BE2C (cell line): ENCODE measurements around the gene HLA-DRB1.
"Not testable (repeated sequence)": the region's sequence is repeated elsewhere in the genome, so short reads cannot be mapped to it uniquely, and the experiment has no call there.

Experiments used
- DNase-seq: peaks from one replicate; pipeline ENCODE4 v3.0.0-alpha.2; 2020
- H3K27me3 ChIP-seq: fragments of 250-450 bp; sonication (Bioruptor Pico); 2 replicates; pipeline ENCODE4 v1.5.1; 2020; ENCODE audit warnings: mild to moderate bottlenecking
- H3K36me3 ChIP-seq: fragments of 250-450 bp; sonication (Bioruptor Pico); 2 replicates; pipeline ENCODE4 v1.5.1; 2020; ENCODE audit warnings: mild to moderate bottlenecking
- H3K4me1 ChIP-seq: fragments of 250-450 bp; sonication (Bioruptor Pico); 2 replicates; pipeline ENCODE4 v1.5.1; 2020
- H3K4me3 ChIP-seq: 2 replicates; pipeline ENCODE4 v1.5.1; 2011; ENCODE audit warnings: low read depth, low read length
- H3K9me3 ChIP-seq: fragments of 250-450 bp; sonication (Bioruptor Pico); 2 replicates; pipeline ENCODE4 v1.5.1; 2020
- TF ChIP-seq, protein P1 (sequence below): IDR thresholded peaks from 2 replicates; pipeline ENCODE4 v1.5.1; 2012; ENCODE audit warnings: mild to moderate bottlenecking, low read depth, low read length

HLA-DRB1 gene

DNA sequence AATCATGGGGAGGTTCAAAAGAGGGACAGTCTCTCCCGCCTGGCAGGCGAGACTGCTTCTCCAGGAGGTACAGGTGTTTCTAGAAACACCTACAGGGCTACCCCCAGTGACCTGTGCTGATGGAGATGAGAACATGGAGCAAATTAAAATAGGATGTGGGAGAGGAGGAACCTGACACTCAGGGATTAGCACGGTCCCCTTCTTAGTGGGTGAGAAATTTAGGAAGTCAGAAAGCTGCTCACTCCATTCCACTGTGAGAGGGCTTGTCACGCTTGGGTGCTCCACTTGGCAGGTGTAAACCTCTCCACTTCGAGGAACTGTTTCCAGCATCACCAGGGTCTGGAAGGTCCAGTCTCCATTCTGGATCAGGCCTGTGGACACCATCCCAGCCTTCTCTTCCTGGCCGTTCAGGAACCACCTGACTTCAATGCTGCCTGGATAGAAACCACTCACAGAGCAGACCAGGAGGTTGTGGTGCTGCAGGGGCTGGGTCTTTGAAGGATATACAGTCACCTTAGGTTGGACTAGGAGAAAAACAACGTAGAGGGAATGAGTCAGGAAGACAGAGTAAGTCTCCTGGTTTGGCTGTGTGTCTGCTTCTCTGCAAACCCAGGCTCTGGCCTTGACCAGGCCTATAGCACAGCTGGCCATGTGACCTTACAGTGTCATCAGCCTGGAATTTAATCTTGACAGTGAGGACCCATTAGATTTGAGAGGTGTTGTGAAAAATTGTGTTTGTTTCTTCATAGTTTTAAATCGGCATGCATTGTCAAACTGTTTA is 8.1 kb downstream of the HLA-DRB1 start:
- peaks cover 18% of the 10 kb centered on the region for H3K27me3 ChIP-seq
- no peak overlapping the region for H3K4me3 ChIP-seq
- no peaks in the 10 kb centered on the region for H3K4me1 ChIP-seq
- no peak for DNase-seq
- H3K9me3 ChIP-seq, result no peaks in the 10 kb centered on the region
- H3K36me3 ChIP-seq, result no peaks in the 10 kb centered on the region
- TF ChIP-seq, protein P1, sequence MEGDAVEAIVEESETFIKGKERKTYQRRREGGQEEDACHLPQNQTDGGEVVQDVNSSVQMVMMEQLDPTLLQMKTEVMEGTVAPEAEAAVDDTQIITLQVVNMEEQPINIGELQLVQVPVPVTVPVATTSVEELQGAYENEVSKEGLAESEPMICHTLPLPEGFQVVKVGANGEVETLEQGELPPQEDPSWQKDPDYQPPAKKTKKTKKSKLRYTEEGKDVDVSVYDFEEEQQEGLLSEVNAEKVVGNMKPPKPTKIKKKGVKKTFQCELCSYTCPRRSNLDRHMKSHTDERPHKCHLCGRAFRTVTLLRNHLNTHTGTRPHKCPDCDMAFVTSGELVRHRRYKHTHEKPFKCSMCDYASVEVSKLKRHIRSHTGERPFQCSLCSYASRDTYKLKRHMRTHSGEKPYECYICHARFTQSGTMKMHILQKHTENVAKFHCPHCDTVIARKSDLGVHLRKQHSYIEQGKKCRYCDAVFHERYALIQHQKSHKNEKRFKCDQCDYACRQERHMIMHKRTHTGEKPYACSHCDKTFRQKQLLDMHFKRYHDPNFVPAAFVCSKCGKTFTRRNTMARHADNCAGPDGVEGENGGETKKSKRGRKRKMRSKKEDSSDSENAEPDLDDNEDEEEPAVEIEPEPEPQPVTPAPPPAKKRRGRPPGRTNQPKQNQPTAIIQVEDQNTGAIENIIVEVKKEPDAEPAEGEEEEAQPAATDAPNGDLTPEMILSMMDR, result no peak

DNA sequence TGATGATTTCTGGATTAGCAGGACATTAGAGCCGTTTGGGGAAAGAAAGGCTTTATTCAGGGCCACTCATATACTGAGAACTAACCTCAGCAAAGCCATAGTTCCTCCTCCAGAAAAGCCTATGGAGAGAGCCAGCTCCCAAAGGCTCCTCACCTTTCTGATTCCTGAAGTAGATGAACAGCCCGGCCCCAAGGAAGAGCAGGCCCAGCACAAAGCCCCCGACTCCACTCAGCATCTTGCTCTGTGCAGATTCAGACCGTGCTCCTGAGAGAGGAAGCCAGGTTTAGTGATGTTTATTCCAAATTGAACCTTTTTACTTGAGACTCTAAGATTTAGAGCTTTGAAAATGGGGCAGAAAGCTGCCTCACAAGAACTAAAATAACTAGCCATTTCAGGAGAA is 9.1 kb downstream of the HLA-DRB1 start:
- H3K27me3 ChIP-seq, result peaks cover 18% of the 10 kb centered on the region
- no peak for DNase-seq
- TF ChIP-seq, protein P1, result no peak
- no peaks in the 10 kb centered on the region for H3K36me3 ChIP-seq
- H3K4me1 ChIP-seq, result no peaks in the 10 kb centered on the region
- H3K9me3 ChIP-seq, result no peaks in the 10 kb centered on the region
- no peak overlapping the region for H3K4me3 ChIP-seq

DNA sequence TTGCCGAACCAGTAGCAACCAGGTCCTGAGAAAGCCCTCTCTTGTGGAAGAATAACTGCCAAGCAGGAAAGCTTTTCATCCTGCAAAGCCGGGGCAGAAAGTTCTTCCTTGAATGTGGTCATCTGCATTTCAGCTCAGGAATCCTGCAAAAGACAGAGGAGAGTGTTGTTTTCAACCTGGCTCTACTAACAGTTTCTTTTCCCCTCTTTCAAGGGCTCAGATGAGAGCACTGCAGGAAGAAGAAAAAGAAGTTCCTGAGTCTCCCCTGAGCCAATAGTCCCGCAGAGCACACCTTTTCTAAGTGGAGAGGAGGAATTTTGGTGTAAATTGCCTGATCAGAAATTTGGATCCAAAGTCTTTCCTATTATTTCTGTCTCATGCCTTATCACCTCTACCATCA is 10.7 kb downstream of the HLA-DRB1 start:
- DNase-seq, result no peak
- H3K9me3 ChIP-seq, result no peaks in the 10 kb centered on the region
- no peaks in the 10 kb centered on the region for H3K4me1 ChIP-seq
- peaks cover 6% of the 10 kb centered on the region for H3K27me3 ChIP-seq
- H3K4me3 ChIP-seq, result no peak overlapping the region
- no peaks in the 10 kb centered on the region for H3K36me3 ChIP-seq
- TF ChIP-seq, protein P1, result no peak

DNA sequence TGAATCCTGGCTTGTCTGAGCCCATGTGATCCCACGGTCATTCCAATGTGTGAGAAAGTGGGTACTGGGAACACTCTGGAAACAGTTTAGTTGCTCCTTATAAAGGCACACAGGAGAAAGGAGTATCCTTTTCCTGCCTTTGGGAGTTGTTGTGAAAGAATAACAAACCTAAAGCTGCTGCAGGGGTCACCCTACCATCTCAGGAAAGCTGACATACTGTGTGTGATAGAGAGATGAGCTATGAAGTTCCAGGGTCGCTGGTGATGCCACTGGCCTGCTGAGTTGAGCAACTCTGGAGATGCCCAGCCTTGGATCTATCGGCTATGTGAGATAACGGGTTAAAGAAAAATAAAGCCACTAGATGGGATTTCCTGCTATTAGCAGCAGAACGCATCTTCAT is 12.2 kb downstream of the HLA-DRB1 start:
- H3K27me3 ChIP-seq, H3K36me3 ChIP-seq, H3K9me3 ChIP-seq, H3K4me3 ChIP-seq, DNase-seq, H3K4me1 ChIP-seq: not testable (repeated sequence)

DNA sequence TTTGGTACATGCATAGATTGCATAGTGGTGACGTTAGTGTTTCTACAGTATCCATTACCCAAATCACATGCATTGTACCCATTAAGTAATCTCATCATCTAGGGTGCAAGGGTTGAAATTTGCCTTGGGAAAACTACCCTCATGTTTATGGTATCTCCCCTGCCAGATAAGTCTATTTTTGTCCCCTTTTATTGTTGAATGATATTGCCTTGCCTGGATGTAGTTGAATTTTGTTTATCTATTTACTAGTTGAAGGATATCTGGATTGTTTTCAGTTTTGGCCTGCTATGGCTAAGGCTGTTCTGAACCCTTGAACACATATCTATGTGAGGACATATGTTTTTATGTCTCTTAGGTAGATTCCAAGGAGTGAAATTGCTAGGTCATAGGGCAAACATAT is 13.4 kb downstream of the HLA-DRB1 start:
- Histone ChIP-seq H3K4me3 (no peak overlapping the region), H3K27me3 (no peaks in the 10 kb centered on the region), H3K36me3 (no peaks in the 10 kb centered on the region), H3K4me1 (no peaks in the 10 kb centered on the region), H3K9me3 (no peaks in the 10 kb centered on the region)
- no peak for DNase-seq
- TF ChIP-seq, protein P1, result no peak

DNA sequence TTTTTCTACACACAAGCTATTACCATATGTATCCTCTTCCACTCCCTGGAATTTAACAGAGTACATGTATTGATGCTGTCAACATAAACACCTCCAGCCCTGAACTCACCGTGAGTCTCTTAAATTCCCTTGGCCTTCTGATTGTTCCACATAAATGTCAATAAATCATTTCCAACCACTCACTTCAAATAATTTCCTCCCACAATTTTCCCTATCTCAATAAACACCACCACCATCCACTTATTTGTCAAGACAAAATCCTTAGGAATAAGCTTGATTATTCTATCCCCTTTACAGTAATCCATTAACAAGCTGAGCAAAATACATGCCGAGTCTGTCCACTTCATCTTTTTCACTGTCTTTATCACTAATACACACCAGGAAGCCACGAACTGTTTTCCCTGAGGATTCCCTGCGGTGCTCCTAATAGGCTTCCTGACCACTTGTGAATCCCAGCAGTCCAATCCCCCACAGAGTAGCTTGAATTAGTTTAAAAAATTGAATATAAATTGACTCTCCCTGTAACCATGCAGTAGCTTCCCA is 19.2 kb downstream of the HLA-DRB1 start:
- Histone ChIP-seq H3K9me3 (no peaks in the 10 kb centered on the region), H3K4me1 (no peaks in the 10 kb centered on the region), H3K4me3 (no peak overlapping the region), H3K27me3 (no peaks in the 10 kb centered on the region), H3K36me3 (no peaks in the 10 kb centered on the region)
- no peak for DNase-seq
- TF ChIP-seq, protein P1, result no peak
